Right ventricle myocardium superior (tissue), 1 donor: ENCODE data around the gene MAK. TPM values are rescaled to one million over a fixed set of nuclear protein-coding genes. Genes with fewer than 3 reads are reported as not detected.
"Not testable (repeated sequence)": the region's sequence is repeated elsewhere in the genome, so short reads cannot be mapped to it uniquely, and the experiment has no call there.

ENCODE experiments used
- ATAC-seq: fragments of 200-7000 bp; cut with Tn5 transposase; one replicate; pipeline ENCODE4 v1.9.1; 2020; ENCODE audit warnings: mild to moderate bottlenecking; ENCODE audit not compliant: poor library complexity
- DNase-seq: peaks from one replicate; pipeline ENCODE4 v3.0.0-alpha.2; 2020
- intact Hi-C: fragments of 100-400 bp; cut with DNase I; formaldehyde crosslinking; loops from one replicate; pipeline ENCODE4 v1.11.2; 2022
- total RNA-seq: library from RNA; stranded (reverse); fragmentation: NEBNext Ultra II Directional; extraction: Animal tissue kit (Norgen Biotek cat#: 25700); gene quantifications from one replicate; pipeline ENCODE4 v1.2.1, GENCODE V29; 2021
- donor health status: DM: no; HTN: yes; CAD: no; lungs with severe emphysema.

MAK gene
- total RNA-seq, 1 donor from 2014 or later: not detected

DNA sequence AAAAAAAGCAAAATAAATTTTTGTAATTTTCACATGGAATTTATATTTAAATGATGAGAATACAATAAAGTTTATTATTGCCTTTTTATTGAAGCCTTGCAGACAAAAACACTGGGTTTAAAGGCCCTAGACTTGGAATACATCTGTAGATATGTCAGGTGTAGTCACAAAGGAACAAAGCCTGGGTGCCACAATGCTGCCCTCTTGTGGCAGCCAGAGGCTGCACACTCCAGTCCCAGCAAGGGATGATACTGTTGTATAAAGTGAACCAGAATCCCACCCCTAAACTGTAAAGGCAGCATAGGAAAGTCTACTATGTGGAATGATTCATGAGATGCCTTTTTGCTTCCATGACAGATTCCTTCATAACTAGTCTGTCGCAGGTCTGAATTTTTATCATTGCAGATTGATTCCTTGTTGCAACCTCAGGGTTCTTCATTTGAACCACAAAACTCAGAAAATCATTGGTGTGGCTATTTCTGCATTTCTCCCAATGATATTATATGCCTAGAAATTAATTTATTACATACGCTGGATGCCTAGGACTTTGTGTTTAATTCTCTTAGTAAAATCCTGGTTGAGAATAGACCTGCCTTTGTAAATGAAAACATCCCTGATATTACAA is 37.0 kb downstream of the MAK start:
- DNase-seq (peak; percentile 67), ATAC-seq (peak; percentile 89)
- intact Hi-C loops: loop anchor here (2.0 kb wide), 1 partner anchor 323 kb away; no protein-coding TSS in a partner anchor

GRCh38 chr6:10800810-10801209 is 37.5 kb downstream of the MAK start:
- ATAC-seq (no peak), DNase-seq (no peak)
- intact Hi-C loops: loop anchor here (2.0 kb wide), 1 partner anchor 322 kb away; no protein-coding TSS in a partner anchor

- intact Hi-C loops: loop anchor here (10.0 kb wide), 1 partner anchor 289 kb away; no protein-coding TSS in a partner anchor
- no peak for DNase-seq
- ATAC-seq: no peak
These were observed 44.1 kb downstream of the MAK start for GRCh38 chr6:10794239-10794638.

GRCh38 chr6:10793695-10794094 is 44.6 kb downstream of the MAK start:
- intact Hi-C loops: loop anchor here (10.0 kb wide), 1 partner anchor 289 kb away; no protein-coding TSS in a partner anchor
- DNase-seq (no peak), ATAC-seq (no peak)

DNA sequence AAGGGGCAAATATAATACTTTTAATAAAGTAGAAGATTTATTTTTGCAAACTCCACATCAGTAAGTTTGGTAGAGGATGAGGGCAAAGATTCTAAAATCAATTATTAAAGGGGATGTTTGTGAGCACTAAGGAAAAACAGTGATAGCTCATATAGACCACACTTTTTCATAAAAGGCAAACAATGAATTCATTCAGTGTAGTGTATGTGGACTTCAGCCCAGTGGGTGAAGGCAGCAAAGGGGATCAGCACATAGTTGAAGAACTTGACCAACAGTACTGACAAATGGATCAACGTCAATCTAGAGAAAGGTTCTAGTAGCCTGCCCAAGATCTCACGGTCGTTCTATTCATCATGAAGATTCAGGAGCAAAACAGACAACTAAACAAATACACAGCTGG is 45.3 kb downstream of the MAK start:
- DNase-seq (no peak), ATAC-seq (no peak)
- intact Hi-C loops: loop anchor here (10.0 kb wide), 1 partner anchor 288 kb away; no protein-coding TSS in a partner anchor

GRCh38 chr6:10792101-10792500 is 46.2 kb downstream of the MAK start:
- DNase-seq (no peak), ATAC-seq (no peak)
- intact Hi-C loops: loop anchor here (10.0 kb wide), 1 partner anchor 287 kb away; no protein-coding TSS in a partner anchor

- DNase-seq: no peak
- ATAC-seq: no peak
- intact Hi-C loops: loop anchor here (10.0 kb wide), 1 partner anchor 287 kb away; no protein-coding TSS in a partner anchor
These were observed 46.7 kb downstream of the MAK start for GRCh38 chr6:10791673-10792072.

- intact Hi-C loops: no loop called here
- ATAC-seq (no peak), DNase-seq (no peak)
These were observed 59.3 kb downstream of the MAK start for GRCh38 chr6:10779076-10779475.

GRCh38 chr6:10778230-10778629 is 60.1 kb downstream of the MAK start:
- DNase-seq (no peak), ATAC-seq (no peak)
- intact Hi-C loops: no loop called here

DNA sequence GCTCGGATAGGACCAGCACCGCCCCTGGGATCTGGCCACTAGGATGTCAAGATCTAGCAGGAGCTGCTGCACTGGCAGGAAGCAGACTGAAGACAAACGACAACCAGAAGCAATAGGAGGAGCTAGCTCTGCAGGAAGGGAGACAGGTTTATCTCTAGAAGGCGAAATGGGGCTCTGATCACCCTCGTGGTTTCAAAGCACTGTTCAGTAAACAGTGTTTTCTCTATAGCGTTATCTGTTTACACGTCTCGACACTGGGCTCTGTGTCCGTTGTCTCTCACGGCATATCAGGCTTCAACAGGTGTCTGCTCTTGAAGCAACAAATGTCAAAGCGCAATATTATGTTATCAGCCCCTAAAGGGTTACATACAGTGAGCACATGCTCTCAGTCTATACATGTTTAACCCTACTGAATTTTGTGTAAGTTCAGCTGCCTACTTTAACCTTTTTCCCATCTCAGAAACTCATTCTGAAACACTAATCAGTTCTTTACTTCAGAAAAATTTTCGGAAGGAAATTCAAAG is 66.9 kb downstream of the MAK start:
- intact Hi-C loops: no loop called here

DNA sequence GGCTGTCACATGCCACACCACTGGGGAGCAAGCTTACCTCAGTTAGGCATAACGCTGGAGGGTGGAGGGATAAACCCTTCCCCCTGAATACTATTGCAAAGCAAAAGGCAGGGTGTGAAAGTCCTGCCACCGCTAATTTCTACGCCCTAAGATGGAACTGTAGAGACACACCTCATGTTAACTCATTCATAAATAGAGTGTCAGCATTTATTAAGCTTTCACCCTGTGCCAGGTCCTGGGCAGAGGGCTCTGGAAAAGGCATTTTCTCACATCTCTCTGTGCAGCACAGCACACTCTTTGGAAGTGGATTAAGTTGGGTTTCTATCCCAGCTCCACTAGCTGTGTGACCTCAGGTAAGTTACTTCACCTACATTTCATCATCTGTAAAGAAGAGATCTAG is 68.9 kb downstream of the MAK start:
- ATAC-seq (no peak), DNase-seq (no peak)
- intact Hi-C loops: no loop called here

More for the DNA sequence above, 66.9 kb downstream of the MAK start:
- no peak for ATAC-seq
- DNase-seq: no peak

- DNase-seq (no peak), ATAC-seq (no peak)
- intact Hi-C loops: no loop called here
These were observed 75.3 kb downstream of the MAK start for GRCh38 chr6:10763006-10763405.

- DNase-seq: no peak
- ATAC-seq: peak; percentile 72
- intact Hi-C loops: no loop called here
These were observed 78.4 kb downstream of the MAK start for GRCh38 chr6:10759884-10760329.

DNA sequence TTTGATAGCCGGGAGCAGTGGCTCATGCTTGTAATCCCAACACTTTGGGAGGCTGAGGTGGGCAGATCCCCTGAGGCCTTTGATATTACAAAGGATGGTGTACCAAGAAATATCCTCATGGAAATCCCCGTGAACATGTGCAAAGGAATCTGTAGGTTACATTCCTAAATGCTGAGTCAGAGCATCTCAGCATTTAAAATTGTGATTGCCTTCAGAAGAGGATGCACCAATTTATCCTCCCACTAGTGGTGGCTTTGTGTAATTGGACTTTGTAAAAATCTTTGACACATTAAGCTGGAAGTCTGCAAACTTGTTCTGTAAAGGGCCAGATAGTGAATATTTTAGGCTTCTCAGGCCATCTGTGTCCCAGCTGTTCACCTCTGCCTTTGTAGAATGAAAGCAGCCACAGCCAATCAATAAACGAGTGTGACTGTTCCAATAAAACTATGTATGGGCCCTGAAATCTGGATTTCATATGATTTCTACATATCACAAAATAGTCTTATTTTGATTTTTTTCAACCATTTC is 79.0 kb downstream of the MAK start:
- intact Hi-C loops: no loop called here
- DNase-seq (no peak), ATAC-seq (peak; percentile 54)

DNA sequence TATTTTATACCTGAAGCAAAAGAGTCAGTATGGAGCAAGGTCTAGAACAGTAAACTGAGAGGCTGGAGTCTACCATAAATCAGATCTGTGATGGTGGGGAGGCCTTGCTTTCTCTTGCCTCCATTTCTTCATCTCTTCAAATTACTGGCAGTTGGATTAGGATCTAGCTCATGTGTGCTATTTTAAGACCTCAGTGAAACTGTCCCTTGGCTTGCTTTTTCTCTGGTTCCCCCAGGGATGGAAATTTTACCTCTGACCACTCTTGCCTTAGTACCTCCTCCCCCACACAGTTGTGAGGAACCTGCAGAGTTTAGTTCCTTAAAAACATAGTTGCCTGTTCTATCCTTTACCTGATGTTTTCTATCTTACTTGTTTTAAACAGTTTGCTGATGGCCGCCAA is 82.3 kb downstream of the MAK start:
- intact Hi-C loops: no loop called here
- DNase-seq (no peak), ATAC-seq (no peak)

GRCh38 chr6:10751757-10752156 is 86.6 kb downstream of the MAK start:
- ATAC-seq, DNase-seq, intact Hi-C loops: not testable (repeated sequence)

GRCh38 chr6:10750568-10750967 is 87.8 kb downstream of the MAK start:
- ATAC-seq, DNase-seq, intact Hi-C loops: not testable (repeated sequence)

DNA sequence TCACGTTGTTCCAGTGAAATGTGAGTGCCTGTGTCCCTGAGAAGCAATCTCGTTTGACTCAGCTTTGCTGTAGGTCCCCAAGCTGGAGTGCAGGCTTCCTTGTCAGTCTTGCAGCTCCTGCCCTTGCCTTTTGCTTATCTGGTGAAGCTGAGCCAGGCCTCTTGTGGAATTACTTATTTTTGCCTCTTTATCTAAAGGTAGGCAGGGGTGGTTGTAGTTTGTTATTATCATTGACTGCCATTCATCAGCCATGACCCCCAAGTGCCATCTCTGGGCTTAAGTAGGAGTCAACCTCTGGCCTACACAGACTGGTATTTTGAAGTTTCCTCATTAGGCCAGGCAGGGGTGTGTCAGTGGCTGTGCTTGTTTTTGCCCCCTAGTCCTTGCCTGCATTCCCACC is 88.6 kb downstream of the MAK start:
- intact Hi-C loops: no loop called here
- DNase-seq: no peak
- no peak for ATAC-seq

DNA sequence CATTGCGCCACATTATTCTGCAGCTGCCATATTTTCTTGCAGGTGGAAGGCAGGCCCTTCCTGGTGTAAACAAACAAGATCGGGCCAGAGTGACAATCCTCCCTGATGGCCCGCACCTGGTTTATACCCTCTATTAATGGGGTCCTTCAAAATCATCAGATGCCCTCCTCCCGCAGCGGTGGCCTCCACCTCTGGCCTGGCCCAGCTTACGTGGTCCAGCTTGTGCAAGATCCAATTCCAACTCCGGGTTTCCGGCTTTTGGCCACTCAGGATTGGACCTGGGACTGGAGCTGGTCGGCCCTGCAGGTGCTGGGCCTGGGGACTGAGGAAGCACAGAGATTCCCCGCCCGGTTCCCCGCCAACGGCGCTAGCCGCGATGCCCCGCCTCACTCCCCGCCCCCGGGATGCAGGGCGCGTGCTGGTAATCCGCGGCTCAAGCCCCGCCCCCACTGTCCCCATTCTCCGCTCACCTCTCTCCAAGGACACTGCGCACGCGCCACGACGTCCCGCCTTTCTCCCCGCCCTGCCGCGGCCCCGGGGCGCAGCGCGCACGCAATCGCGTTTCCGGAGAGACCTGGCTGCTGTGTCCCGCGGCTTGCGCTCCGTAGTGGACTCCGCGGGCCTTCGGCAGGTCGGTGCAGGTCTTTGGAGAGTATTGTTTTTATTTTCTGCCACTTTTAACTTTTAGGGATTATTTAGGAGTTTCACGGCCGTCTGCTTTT is 90.9 kb downstream of the MAK start, which contains the start of gene TMEM14B:
TSS of gene TMEM14B (plus strand) at position 555 of the 722 bp plus-strand sequence. CDS start 1,441 bp downstream, outside the sequence.
- peak; percentile 100 for ATAC-seq
- DNase-seq: peak; percentile 100
- intact Hi-C loops: no loop called here
